Measurements from ENCODE around the gene MAG. TPM values are rescaled to one million over a fixed set of nuclear protein-coding genes. Genes with fewer than 3 reads are reported as not detected.

MAG gene
- total and polyA plus RNA-seq, 10 of the 15 experiments (the other 5 are each of a cell fraction or from before 2014, with no cell fraction given): 0.03 to 0.82 (median 0.17) TPM; not detected in 2

DNA sequence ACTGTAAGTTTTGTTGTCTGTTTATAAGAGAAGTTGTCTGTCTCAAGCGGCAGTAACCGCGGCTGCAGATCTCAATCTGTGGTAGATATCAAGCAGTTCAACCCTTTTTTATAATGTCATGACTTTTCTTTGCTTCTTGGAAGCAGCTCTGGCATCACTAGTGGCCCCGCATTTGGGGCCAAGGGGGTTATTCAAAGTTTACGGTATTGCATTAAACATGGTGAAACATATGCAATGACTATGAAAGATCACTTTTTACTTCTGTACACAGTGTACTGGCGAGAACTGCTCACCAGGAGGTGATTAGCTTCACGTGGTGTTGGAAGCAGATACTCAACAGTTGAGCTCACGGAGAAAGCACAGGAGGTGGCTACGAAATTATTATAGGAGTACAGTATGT lies 61.7 kb downstream of the MAG start:
- intact Hi-C loops (cut with micrococcal nuclease; ENCODE audit: unreplicated experiment): loop anchor here (2.0 kb wide), 2 partner anchors 55 to 65 kb away; no protein-coding TSS in a partner anchor
- FAIRE-seq: no peak
- Histone ChIP-seq H3K4me1 (ENCODE audit: control insufficient read depth, insufficient read depth, low read length) (peaks cover 34% of the 10 kb centered on the region), H4K20me1 (ENCODE audit: control insufficient read depth, insufficient read depth) (no peaks in the 10 kb centered on the region), H3K36me3 (ENCODE audit: control insufficient read depth in 2 of 2, insufficient read depth in 2 of 2, low read length in 1 of 2) (no peaks in the 10 kb centered on the region), H3K9me3 (replicated peaks; ENCODE audit: control insufficient read depth, insufficient read depth, low read length) (no peaks in the 10 kb centered on the region), H3K27ac (ENCODE audit: control insufficient read depth, insufficient read depth) (no peak overlapping the region), H3K9ac (ENCODE audit: control insufficient read depth, insufficient read depth, low read length) (no peak overlapping the region), H3K4me3 (no peak overlapping the region), H3K27me3 (replicated peaks in 1 of 2; ENCODE audit: control insufficient read depth in 2 of 2, insufficient read depth in 2 of 2, low read length in 1 of 2) (no peaks in the 10 kb centered on the region), H3K4me2 (ENCODE audit: control insufficient read depth, insufficient read depth) (no peak overlapping the region), H3K79me2 (ENCODE audit: control insufficient read depth, insufficient read depth, low read length) (no peaks in the 10 kb centered on the region), H2AFZ (ENCODE audit: control insufficient read depth, low read depth, low read length) (no peak overlapping the region)
- 94% methylated on average over 9 of the region's 9 CpGs for WGBS (ENCODE audit: insufficient coverage, insufficient replicate concordance, low lambda C conversion rate, missing lambda C conversion rate)
- CTCF ChIA-PET: interaction anchor here (0.8 to 6.7 kb wide), 45 partner anchors 8 to 239 kb away, joined by 3 to 168 read pairs (median 6); partner anchors contain the start of gene USF2
- RAD21 ChIA-PET (ENCODE audit: unreplicated experiment): interaction anchor here (0.6 to 6.8 kb wide), 33 partner anchors 9 to 343 kb away, joined by 3 to 143 read pairs (median 5); no protein-coding TSS in a partner anchor
- TF ChIP-seq, protein P1, sequence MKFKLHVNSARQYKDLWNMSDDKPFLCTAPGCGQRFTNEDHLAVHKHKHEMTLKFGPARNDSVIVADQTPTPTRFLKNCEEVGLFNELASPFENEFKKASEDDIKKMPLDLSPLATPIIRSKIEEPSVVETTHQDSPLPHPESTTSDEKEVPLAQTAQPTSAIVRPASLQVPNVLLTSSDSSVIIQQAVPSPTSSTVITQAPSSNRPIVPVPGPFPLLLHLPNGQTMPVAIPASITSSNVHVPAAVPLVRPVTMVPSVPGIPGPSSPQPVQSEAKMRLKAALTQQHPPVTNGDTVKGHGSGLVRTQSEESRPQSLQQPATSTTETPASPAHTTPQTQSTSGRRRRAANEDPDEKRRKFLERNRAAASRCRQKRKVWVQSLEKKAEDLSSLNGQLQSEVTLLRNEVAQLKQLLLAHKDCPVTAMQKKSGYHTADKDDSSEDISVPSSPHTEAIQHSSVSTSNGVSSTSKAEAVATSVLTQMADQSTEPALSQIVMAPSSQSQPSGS (IDR thresholded peaks at IDR 0.05; ENCODE audit: low read length): no peak
- no peak for TF ChIP-seq POLR2AphosphoS5 (IDR thresholded peaks at IDR 0.05; ENCODE audit: low read length)
- no peak for TF ChIP-seq NFIC (IDR thresholded peaks at IDR 0.05; ENCODE audit: low read depth, low read length)
- TF ChIP-seq JUND (IDR thresholded peaks at IDR 0.05; ENCODE audit: low read depth, low read length): no peak
- TF ChIP-seq MEF2B (IDR thresholded peaks at IDR 0.05; ENCODE audit: partially characterized antibody, poor library complexity, severe bottlenecking): no peak
- TF ChIP-seq JUNB (IDR thresholded peaks at IDR 0.05): no peak
- TF ChIP-seq, protein P2, sequence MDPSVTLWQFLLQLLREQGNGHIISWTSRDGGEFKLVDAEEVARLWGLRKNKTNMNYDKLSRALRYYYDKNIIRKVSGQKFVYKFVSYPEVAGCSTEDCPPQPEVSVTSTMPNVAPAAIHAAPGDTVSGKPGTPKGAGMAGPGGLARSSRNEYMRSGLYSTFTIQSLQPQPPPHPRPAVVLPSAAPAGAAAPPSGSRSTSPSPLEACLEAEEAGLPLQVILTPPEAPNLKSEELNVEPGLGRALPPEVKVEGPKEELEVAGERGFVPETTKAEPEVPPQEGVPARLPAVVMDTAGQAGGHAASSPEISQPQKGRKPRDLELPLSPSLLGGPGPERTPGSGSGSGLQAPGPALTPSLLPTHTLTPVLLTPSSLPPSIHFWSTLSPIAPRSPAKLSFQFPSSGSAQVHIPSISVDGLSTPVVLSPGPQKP (IDR thresholded peaks at IDR 0.05; ENCODE audit: low read depth, low read length): no peak
- TF ChIP-seq ZNF24 (IDR thresholded peaks at IDR 0.05): no peak
- TF ChIP-seq HDGF (IDR thresholded peaks at IDR 0.05): no peak
- in situ Hi-C loops (cut with MboI): no loop called here
- POLR2A ChIA-PET: interaction anchor here (0.6 to 5.5 kb wide), 14 partner anchors 20 to 154 kb away, joined by 3 to 35 read pairs (median 8); no protein-coding TSS in a partner anchor
- ATAC-seq: no peak
- no TSS peak for BruUV-seq (replicated peaks)
- SMC1A ChIA-PET (ENCODE audit: uncharacterized antibody, unreplicated experiment): interaction anchor here (0.8 to 7.1 kb wide), 33 partner anchors 8 to 339 kb away, joined by 3 to 134 read pairs (median 6); partner anchors contain the start of gene FFAR2
- no peak for DNase-seq (ENCODE audit: low read depth, low spot score)

All from GM12878 (cell line).